ENCODE measurements around the gene SESN1. TPM values are rescaled to one million over a fixed set of nuclear protein-coding genes. Genes with fewer than 3 reads are reported as not detected.

The SESN1 gene
- total RNA-seq, 6 experiments from 2014 or later = 8.7 to 17.1 (median 11.9) TPM

DNA sequence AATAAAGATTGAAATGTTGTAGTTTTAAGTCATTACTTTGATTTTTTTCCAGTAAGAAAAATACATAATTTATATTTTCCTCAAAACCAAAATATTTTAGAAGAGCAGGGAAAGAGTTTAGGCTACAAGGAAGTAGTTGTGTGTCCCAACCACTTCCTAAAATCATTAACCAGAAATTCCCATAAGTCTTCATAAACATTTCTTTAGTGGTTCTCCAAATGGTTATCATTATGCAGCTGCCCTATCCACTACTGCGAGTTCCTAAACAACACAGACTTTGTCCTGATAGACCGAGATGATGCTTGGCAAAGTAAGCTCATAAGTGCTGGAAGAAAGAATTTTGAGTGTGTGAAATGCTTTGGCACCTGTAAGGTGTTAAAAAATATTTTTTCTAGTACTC is 152.8 kb downstream of the SESN1 start:
- Histone ChIP-seq H3K27ac (no peak overlapping the region), H3K9me3 (no peaks in the 10 kb centered on the region), H3K36me3 (no peaks in the 10 kb centered on the region), H3K4me1 (peaks cover 0 to 8% (median 0%) of the 10 kb centered on the region in 4 donors), H3K27me3 (no peaks in the 10 kb centered on the region), H3K4me3 (no peak overlapping the region)
- WGBS (ENCODE audit: insufficient coverage, low coverage, low lambda C conversion rate, missing lambda C conversion rate) = 74% methylated on average over 2 of the region's 2 CpGs
- intact Hi-C loops (cut with DNase I) = no loop called here
- no peak for DNase-seq
- TF ChIP-seq CTCF (IDR thresholded peaks at IDR 0.05) = no peak
- no peak for TF ChIP-seq POLR2A (IDR thresholded peaks at IDR 0.05)
- ATAC-seq = no peak

DNA sequence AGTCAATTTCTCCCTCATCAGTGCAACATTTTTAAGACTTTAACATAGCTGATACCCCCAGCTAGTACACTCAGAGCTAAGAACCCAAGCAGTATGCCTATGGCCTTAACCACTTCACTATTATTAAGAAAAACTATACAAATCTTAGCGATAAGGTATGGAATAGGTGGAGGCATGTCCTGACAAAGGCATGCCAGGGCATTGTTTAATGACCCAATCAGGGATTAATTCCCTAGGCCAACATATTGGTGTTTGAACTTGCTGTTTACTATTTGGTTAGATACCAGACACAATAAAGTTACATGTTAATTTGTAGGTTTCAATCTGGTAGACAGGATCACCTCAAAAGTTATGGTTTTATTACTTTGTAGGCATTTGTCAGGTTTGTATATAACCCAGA is 153.4 kb downstream of the SESN1 start:
- H3K9me3 ChIP-seq = no peaks in the 10 kb centered on the region
- ATAC-seq (no peak), DNase-seq (no peak)
- H3K27ac ChIP-seq = no peak overlapping the region
- no peaks in the 10 kb centered on the region for H3K36me3 ChIP-seq
- no peaks in the 10 kb centered on the region for H3K27me3 ChIP-seq
- peaks cover 0 to 8% (median 0%) of the 10 kb centered on the region in 4 donors for H3K4me1 ChIP-seq
- WGBS (ENCODE audit: insufficient coverage, low coverage, low lambda C conversion rate, missing lambda C conversion rate) = 78% methylated on average over 1 of the region's 1 CpG
- no peak for TF ChIP-seq POLR2A (IDR thresholded peaks at IDR 0.05)
- no peak for TF ChIP-seq CTCF (IDR thresholded peaks at IDR 0.05)
- H3K4me3 ChIP-seq = no peak overlapping the region
- intact Hi-C loops (cut with DNase I) = no loop called here

DNA sequence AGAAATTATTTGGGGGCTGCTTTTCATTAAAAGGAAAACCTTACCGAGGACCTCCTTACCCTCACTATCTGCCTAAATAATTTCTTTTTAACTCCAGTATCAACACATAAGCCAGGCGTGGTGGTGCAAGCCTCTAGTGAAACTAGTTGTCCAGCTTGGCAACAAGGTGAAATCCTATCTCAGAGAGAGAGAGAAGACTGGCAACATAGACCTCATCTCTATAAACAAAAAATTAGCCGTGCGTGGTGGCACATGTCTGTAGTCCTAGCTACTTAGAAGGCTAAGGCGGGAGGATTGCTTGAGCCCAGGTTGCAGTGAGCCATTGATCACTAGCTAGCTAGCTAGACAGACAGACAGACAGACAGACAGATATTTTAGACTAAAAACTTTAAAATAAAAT is 153.9 kb downstream of the SESN1 start:
- Histone ChIP-seq H3K4me3 (no peak overlapping the region), H3K9me3 (no peaks in the 10 kb centered on the region), H3K36me3 (no peaks in the 10 kb centered on the region), H3K27ac (no peak overlapping the region), H3K4me1 (peaks cover 0 to 8% (median 0%) of the 10 kb centered on the region in 4 donors), H3K27me3 (no peaks in the 10 kb centered on the region)
- WGBS (ENCODE audit: insufficient coverage, low coverage, low lambda C conversion rate, missing lambda C conversion rate) = 92% methylated on average over 5 of the region's 5 CpGs
- TF ChIP-seq CTCF (IDR thresholded peaks at IDR 0.05) (no peak), POLR2A (IDR thresholded peaks at IDR 0.05) (no peak)
- ATAC-seq = no peak
- intact Hi-C loops (cut with DNase I) = no loop called here
- no peak for DNase-seq

GRCh38 chr6:108937170-108937569 is 157.5 kb downstream of the SESN1 start:
- H3K36me3 ChIP-seq = no peaks in the 10 kb centered on the region
- H3K4me1 ChIP-seq = no peaks in the 10 kb centered on the region
- no peak for TF ChIP-seq POLR2A (IDR thresholded peaks at IDR 0.05)
- TF ChIP-seq CTCF (IDR thresholded peaks at IDR 0.05) = no peak
- DNase-seq (no peak), ATAC-seq (no peak)
- WGBS (ENCODE audit: insufficient coverage, low coverage, low lambda C conversion rate, missing lambda C conversion rate) = 88% methylated on average over 1 of the region's 1 CpG
- no peaks in the 10 kb centered on the region for H3K27me3 ChIP-seq
- intact Hi-C loops (cut with DNase I) = no loop called here
- no peak overlapping the region for H3K4me3 ChIP-seq
- H3K9me3 ChIP-seq = no peaks in the 10 kb centered on the region
- no peak overlapping the region for H3K27ac ChIP-seq

Small RNA genes lying within 50 kb of the gene (small RNA-seq; reads per million reads assigned to genes)
- gene RNU6-653P = 0 reads per million in 2 experiments

Other genes starting within 250 kb of the SESN1 start
- gene ARMC2, start 246.4 kb downstream of the SESN1 start, total RNA-seq = 1 to 10 TPM in 3 of 6 experiments, under 1 TPM in 3; 0.86 to 1.9 (median 1.0) TPM
- gene CEP57L1, start 661 bp upstream of the SESN1 start, total RNA-seq = 1 to 10 TPM; 6.3 to 9.5 (median 7.6) TPM

All from right lobe of liver (tissue), 6 donors.